Gastrocnemius medialis (tissue), 4 donors: ENCODE data around the gene SART3.

Experiments
- CTCF ChIP-seq, 5 experiments: fragments of 450-650 bp in 3 of 5; fragments of 200-600 bp in 2 of 5; sonication (generic) in 2 of 5; IDR thresholded peaks in 4 of 5; conservative IDR thresholded peaks in 1 of 5; 1 replicate in 4 of 5; 2 replicates in 1 of 5; pipeline ENCODE4 v1.5.1; 2016 to 2019; ENCODE audit warnings: antibody characterized with exemption in 5 of 5, mild to moderate bottlenecking in 3 of 5, moderate library complexity in 3 of 5
- POLR2A ChIP-seq, 2 donors: fragments of 450-650 bp; IDR thresholded peaks; one replicate each; pipeline ENCODE4 v1.6.1; 2017; ENCODE audit warnings: antibody characterized with exemption in 2 of 2, mild to moderate bottlenecking in 2 of 2, moderate library complexity in 2 of 2

GRCh38 chr12:108602976-108603704, 42.2 kb upstream of the SART3 start:
- no peak for TF ChIP-seq CTCF (IDR thresholded peaks at IDR 0.05 in 4 of 5, conservative IDR thresholded peaks at IDR 0.05 in 1 of 5)
- no peak for TF ChIP-seq POLR2A (IDR thresholded peaks at IDR 0.05)
